ENCODE data around the gene STIL. TPM values are rescaled to one million over a fixed set of nuclear protein-coding genes. Genes with fewer than 3 reads are reported as not detected.
"Not testable (repeated sequence)": the region's sequence is repeated elsewhere in the genome, so short reads cannot be mapped to it uniquely, and the experiment has no call there.

Gene STIL
- total RNA-seq, 3 donors from 2014 or later = 7.3 to 9.2 (median 7.6) TPM

GRCh38 chr1:47288116-47288515 lies 25.8 kb downstream of the STIL start:
- H3K9me3 Mint-ChIP-seq; H3K36me3 Mint-ChIP-seq (ENCODE audit: insufficient read depth); H3K4me3 Mint-ChIP-seq; ATAC-seq; H3K27me3 Mint-ChIP-seq (ENCODE audit: low read depth); DNase-seq; H3K4me1 Mint-ChIP-seq (ENCODE audit: low read depth): not testable (repeated sequence)

- Mint-ChIP-seq H3K27me3 (ENCODE audit: low read depth) (no peaks in the 10 kb centered on the region), H3K4me3 (no peak overlapping the region), H3K4me1 (ENCODE audit: low read depth) (no peaks in the 10 kb centered on the region), H3K9me3 (no peaks in the 10 kb centered on the region), H3K36me3 (ENCODE audit: insufficient read depth) (peaks cover 8% of the 10 kb centered on the region)
- DNase-seq = no peak
- ATAC-seq = no peak
Observed at GRCh38 chr1:47280142-47280541, 33.8 kb downstream of the STIL start.

GRCh38 chr1:47276850-47277249 lies 37.1 kb downstream of the STIL start:
- H3K9me3 Mint-ChIP-seq = no peaks in the 10 kb centered on the region
- no peak overlapping the region for H3K4me3 Mint-ChIP-seq
- DNase-seq (no peak), ATAC-seq (no peak)
- H3K36me3 Mint-ChIP-seq (ENCODE audit: insufficient read depth) = peaks cover 8% of the 10 kb centered on the region
- no peaks in the 10 kb centered on the region for H3K27me3 Mint-ChIP-seq (ENCODE audit: low read depth)
- no peaks in the 10 kb centered on the region for H3K4me1 Mint-ChIP-seq (ENCODE audit: low read depth)

- H3K4me1 Mint-ChIP-seq (ENCODE audit: low read depth); ATAC-seq; H3K27me3 Mint-ChIP-seq (ENCODE audit: low read depth); H3K9me3 Mint-ChIP-seq; H3K36me3 Mint-ChIP-seq (ENCODE audit: insufficient read depth); H3K4me3 Mint-ChIP-seq; DNase-seq: not testable (repeated sequence)
Observed at GRCh38 chr1:47275811-47276210, 38.1 kb downstream of the STIL start.

- not testable (repeated sequence) for ATAC-seq; H3K27me3 Mint-ChIP-seq (ENCODE audit: low read depth); H3K4me1 Mint-ChIP-seq (ENCODE audit: low read depth); H3K4me3 Mint-ChIP-seq; H3K9me3 Mint-ChIP-seq; DNase-seq
- H3K36me3 Mint-ChIP-seq (ENCODE audit: insufficient read depth) = peaks cover 11% of the 10 kb centered on the region
Observed at GRCh38 chr1:47265529-47265928, 48.4 kb downstream of the STIL start.

- ATAC-seq = no peak
- DNase-seq = peak; percentile 11
- no peak overlapping the region for H3K4me3 Mint-ChIP-seq
- no peaks in the 10 kb centered on the region for H3K9me3 Mint-ChIP-seq
- no peaks in the 10 kb centered on the region for H3K27me3 Mint-ChIP-seq (ENCODE audit: low read depth)
- no peaks in the 10 kb centered on the region for H3K4me1 Mint-ChIP-seq (ENCODE audit: low read depth)
- peaks cover 7% of the 10 kb centered on the region for H3K36me3 Mint-ChIP-seq (ENCODE audit: insufficient read depth)
Observed at GRCh38 chr1:47262787-47263413, 51.0 kb downstream of the STIL start.

- Mint-ChIP-seq H3K4me3 (no peak overlapping the region), H3K9me3 (no peaks in the 10 kb centered on the region), H3K27me3 (ENCODE audit: low read depth) (no peaks in the 10 kb centered on the region), H3K4me1 (ENCODE audit: low read depth) (no peaks in the 10 kb centered on the region), H3K36me3 (ENCODE audit: insufficient read depth) (no peaks in the 10 kb centered on the region)
- no peak for ATAC-seq
- DNase-seq = no peak
Observed at GRCh38 chr1:47257224-47257623, 56.7 kb downstream of the STIL start.

- ATAC-seq (no peak), DNase-seq (no peak)
- Mint-ChIP-seq H3K9me3 (no peaks in the 10 kb centered on the region), H3K4me3 (no peak overlapping the region), H3K4me1 (ENCODE audit: low read depth) (no peaks in the 10 kb centered on the region), H3K27me3 (ENCODE audit: low read depth) (no peaks in the 10 kb centered on the region), H3K36me3 (ENCODE audit: insufficient read depth) (peaks cover 2% of the 10 kb centered on the region)
Observed at GRCh38 chr1:47252795-47253194, 61.2 kb downstream of the STIL start.

- Mint-ChIP-seq H3K36me3 (ENCODE audit: insufficient read depth) (peaks cover 2% of the 10 kb centered on the region), H3K27me3 (ENCODE audit: low read depth) (no peaks in the 10 kb centered on the region), H3K4me1 (ENCODE audit: low read depth) (no peaks in the 10 kb centered on the region), H3K9me3 (no peaks in the 10 kb centered on the region), H3K4me3 (no peak overlapping the region)
- ATAC-seq (no peak), DNase-seq (no peak)
Observed at GRCh38 chr1:47252369-47252768, 61.6 kb downstream of the STIL start.

- H3K9me3 Mint-ChIP-seq = no peaks in the 10 kb centered on the region
- DNase-seq (no peak), ATAC-seq (no peak)
- H3K4me1 Mint-ChIP-seq (ENCODE audit: low read depth) = no peaks in the 10 kb centered on the region
- H3K36me3 Mint-ChIP-seq (ENCODE audit: insufficient read depth) = peaks cover 2% of the 10 kb centered on the region
- H3K4me3 Mint-ChIP-seq = no peak overlapping the region
- H3K27me3 Mint-ChIP-seq (ENCODE audit: low read depth) = peaks cover 4% of the 10 kb centered on the region
Observed at GRCh38 chr1:47249755-47250154, 64.2 kb downstream of the STIL start.

GRCh38 chr1:47244339-47244862 lies 69.5 kb downstream of the STIL start:
- H3K27me3 Mint-ChIP-seq (ENCODE audit: low read depth) = peaks cover 29% of the 10 kb centered on the region
- no peak overlapping the region for H3K4me3 Mint-ChIP-seq
- DNase-seq = no peak
- no peaks in the 10 kb centered on the region for H3K9me3 Mint-ChIP-seq
- H3K4me1 Mint-ChIP-seq (ENCODE audit: low read depth) = peaks cover 3% of the 10 kb centered on the region
- H3K36me3 Mint-ChIP-seq (ENCODE audit: insufficient read depth) = no peaks in the 10 kb centered on the region
- ATAC-seq = no peak

GRCh38 chr1:47243910-47244309 lies 70.0 kb downstream of the STIL start:
- no peak for DNase-seq
- Mint-ChIP-seq H3K36me3 (ENCODE audit: insufficient read depth) (no peaks in the 10 kb centered on the region), H3K27me3 (ENCODE audit: low read depth) (peaks cover 29% of the 10 kb centered on the region), H3K9me3 (no peaks in the 10 kb centered on the region), H3K4me3 (no peak overlapping the region), H3K4me1 (ENCODE audit: low read depth) (peaks cover 8% of the 10 kb centered on the region)
- no peak for ATAC-seq

GRCh38 chr1:47241114-47242113 lies 72.5 kb downstream of the STIL start:
- Mint-ChIP-seq H3K36me3 (ENCODE audit: insufficient read depth) (no peaks in the 10 kb centered on the region), H3K4me3 (no peak overlapping the region), H3K27me3 (ENCODE audit: low read depth) (peaks cover 36% of the 10 kb centered on the region)

GRCh38 chr1:47238935-47239592 lies 74.9 kb downstream of the STIL start:
- peaks cover 41% of the 10 kb centered on the region for H3K27me3 Mint-ChIP-seq (ENCODE audit: low read depth)
- H3K36me3 Mint-ChIP-seq (ENCODE audit: insufficient read depth) = no peaks in the 10 kb centered on the region
- peaks cover 8% of the 10 kb centered on the region for H3K4me1 Mint-ChIP-seq (ENCODE audit: low read depth)

More at GRCh38 chr1:47241114-47242113, 72.5 kb downstream of the STIL start:
- DNase-seq = no peak
- no peak for ATAC-seq
- Mint-ChIP-seq H3K4me1 (ENCODE audit: low read depth) (peaks cover 8% of the 10 kb centered on the region), H3K9me3 (no peaks in the 10 kb centered on the region)

More at GRCh38 chr1:47238935-47239592, 74.9 kb downstream of the STIL start:
- Mint-ChIP-seq H3K4me3 (no peak overlapping the region), H3K9me3 (no peaks in the 10 kb centered on the region)
- DNase-seq = no peak
- ATAC-seq = peak; percentile 14 to 52

Data from activated T-cell treated with anti-CD3 and anti-CD28 coated beads, Interleukin-2, amount 50 U/mL, for 4 hours (primary cell).